Neuron (in vitro differentiated cells): ENCODE measurements around the gene SNTG2.
"Not testable (repeated sequence)": the region's sequence is repeated elsewhere in the genome, so short reads cannot be mapped to it uniquely, and the experiment has no call there.

Source experiments
- H2AFZ ChIP-seq: one replicate; pipeline ENCODE4 v1.6.1; 2013; ENCODE audit warnings: low read depth, mild to moderate bottlenecking, inconsistent platforms, low read length, moderate library complexity
- H3K27me3 ChIP-seq: one replicate; pipeline ENCODE4 v1.6.1; 2013; ENCODE audit warnings: low read length; ENCODE audit not compliant: insufficient read depth
- H3K36me3 ChIP-seq: one replicate; pipeline ENCODE4 v1.6.1; 2013; ENCODE audit warnings: low read length; ENCODE audit not compliant: insufficient read depth
- H3K4me1 ChIP-seq: one replicate; pipeline ENCODE4 v1.6.1; 2013; ENCODE audit warnings: low read length; ENCODE audit not compliant: insufficient read depth
- H3K4me3 ChIP-seq: 2 replicates; pipeline ENCODE4 v1.5.1; 2013; ENCODE audit warnings: mild to moderate bottlenecking, low read length, moderate library complexity
- H3K9me3 ChIP-seq: one replicate; pipeline ENCODE4 v1.6.1; 2013; ENCODE audit warnings: low read length

SNTG2 gene

DNA sequence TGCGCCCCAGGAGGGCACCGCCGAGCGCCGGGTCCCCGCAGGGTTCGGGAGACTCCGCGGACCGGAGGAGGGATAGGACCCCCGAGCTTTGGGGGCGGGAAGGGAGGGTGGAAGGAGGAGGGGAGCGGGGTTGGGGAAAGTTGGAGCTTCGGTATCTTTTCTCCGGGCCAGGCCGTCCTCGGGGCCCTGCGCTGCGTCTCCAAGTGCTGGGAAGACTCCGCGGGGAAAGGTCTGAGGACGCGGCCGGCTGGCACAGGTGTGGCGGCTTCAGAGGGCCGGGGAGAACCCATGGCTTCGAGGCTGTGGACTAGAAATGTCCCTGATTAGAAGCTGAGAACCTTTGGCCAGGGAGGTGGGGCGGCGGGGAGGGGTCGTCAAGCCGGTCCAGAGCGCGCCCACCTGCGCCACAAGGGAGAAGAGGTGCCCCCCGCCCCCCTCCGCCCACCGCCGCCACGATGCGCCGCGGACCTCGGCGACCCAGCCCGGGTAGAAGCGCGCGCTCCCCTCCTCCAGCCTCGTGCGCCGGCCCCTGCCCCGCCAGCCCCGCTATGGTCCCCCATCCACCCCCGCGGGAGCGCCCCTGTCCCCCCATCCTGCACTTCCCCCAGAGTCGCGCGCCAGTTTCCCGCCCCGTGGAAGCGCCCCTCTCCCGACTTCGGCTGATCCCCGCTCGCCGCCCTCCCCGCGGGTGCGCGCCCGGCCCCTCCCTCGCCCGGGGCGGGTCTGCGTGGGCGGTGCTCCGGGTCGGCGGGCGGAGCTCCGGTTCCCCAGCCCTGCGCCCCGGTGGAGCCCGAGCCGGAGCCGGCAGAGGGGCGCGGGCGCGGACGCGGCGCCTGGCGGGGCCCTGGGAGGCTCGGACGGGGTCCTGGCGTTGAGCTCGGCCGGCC lies at the start of gene SNTG2:
TSS of gene SNTG2 (plus strand) at position 770 of the 887 bp plus-strand sequence. CDS start 148 bp downstream, outside the sequence.
- Histone ChIP-seq H3K4me3 (peak within 1 kb of the TSS; percentile 22), H3K27me3 (peaks cover 62% of the 10 kb centered on the region)

DNA sequence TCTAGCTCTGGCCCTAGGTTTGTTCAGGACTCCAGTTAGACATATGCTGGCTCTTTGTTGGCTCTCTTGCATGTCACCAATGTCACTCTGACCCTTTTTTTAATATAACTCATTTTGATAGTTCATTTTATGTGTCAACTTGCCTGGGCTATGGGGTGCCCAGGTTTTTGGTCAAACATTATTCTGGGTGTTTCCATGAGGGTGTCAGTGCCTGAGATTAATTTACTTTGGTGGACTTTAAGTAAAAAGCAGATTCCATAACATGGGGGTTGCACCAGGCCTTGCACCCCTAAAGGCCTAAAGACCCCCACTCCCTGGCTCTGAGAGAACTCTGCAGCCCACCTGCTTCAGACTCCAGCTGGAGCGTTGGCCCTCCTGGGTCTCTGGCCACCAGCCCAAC lies 48.1 kb upstream of the SNTG2 start:
- Histone ChIP-seq H3K27me3 (no peaks in the 10 kb centered on the region), H3K9me3 (no peaks in the 10 kb centered on the region), H3K4me1 (no peaks in the 10 kb centered on the region), H3K36me3 (no peaks in the 10 kb centered on the region), H2AFZ (no peak overlapping the region), H3K4me3 (no peak overlapping the region)

More for the DNA sequence above, at the start of gene SNTG2:
- Histone ChIP-seq H3K9me3 (no peaks in the 10 kb centered on the region), H3K36me3 (no peaks in the 10 kb centered on the region), H3K4me1 (peaks cover 3% of the 10 kb centered on the region), H2AFZ (no peak within 1 kb of the TSS)

DNA sequence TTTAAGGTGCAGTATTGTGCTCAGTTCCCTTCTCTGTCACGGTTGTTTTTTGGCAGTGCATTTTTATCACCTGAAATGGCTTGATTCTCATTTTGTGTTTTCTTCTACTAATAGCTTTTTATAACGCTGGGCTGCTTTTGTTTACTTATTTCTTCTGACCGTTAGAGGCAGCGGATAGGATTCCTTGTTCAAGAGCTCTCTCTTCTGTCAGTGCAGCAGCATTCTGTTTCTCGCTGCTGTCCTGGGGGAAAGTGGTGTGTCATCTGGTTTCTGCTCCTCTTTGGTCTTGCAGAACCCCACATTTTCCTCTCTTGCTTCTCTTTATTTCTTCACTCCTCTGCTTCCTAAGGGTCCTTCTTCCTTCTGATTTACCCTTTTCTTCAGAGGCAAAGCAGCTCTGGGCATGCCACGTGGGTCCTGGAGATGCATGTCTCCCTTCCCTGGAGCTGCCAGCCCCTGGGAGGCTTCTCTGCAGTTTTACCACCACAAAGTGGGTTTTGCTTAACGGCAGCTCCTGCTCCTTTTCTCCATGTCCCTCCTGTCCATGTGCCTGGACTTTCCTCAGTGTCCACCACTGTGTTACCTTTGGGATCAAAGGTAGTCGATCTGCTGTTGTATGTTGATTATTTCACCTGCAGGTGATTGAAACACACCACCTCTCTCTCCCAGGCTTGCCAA lies 47.3 kb upstream of the SNTG2 start:
- Histone ChIP-seq H3K9me3 (no peaks in the 10 kb centered on the region), H2AFZ (no peak overlapping the region), H3K36me3 (no peaks in the 10 kb centered on the region), H3K4me1 (no peaks in the 10 kb centered on the region), H3K27me3 (no peaks in the 10 kb centered on the region), H3K4me3 (no peak overlapping the region)

DNA sequence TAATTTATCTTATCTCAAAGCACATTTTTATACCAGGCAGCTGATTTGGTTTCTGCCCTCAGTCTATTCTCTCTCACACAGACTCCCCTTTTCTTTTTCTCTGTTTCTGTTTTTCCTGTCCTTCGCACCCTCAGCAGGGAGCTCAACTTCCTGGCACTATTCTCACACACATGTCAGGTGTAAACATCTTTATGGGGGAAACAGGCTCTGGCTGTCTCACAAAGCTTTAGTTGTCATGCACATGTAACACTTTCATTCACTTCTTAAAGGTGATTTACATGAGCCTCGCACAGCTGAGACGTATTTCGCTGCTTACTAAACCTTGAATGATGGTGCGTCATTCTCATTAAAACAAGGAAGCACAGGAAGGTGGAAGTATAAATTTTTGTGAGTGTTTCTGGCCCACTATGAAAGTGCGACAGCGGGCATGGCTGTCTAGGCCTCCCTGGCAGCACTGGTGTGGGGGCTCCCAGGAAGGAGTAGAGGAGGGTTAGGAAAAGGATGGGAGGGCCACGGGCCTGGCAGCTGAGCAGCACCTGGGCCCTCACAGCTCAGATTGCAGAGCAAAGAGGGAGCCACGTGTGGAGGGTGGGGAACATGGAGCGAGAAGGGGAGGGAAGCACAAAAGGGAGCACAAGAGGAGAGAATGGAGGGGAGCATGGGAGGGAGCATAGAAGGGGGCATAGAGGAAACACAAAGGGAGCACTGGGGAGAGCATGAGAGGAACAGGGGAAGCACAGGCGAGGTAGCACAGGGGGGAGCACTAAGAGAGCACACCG lies 46.2 kb upstream of the SNTG2 start:
- Histone ChIP-seq H2AFZ (no peak overlapping the region), H3K36me3 (no peaks in the 10 kb centered on the region), H3K4me1 (no peaks in the 10 kb centered on the region), H3K9me3 (no peaks in the 10 kb centered on the region), H3K27me3 (no peaks in the 10 kb centered on the region), H3K4me3 (no peak overlapping the region)

DNA sequence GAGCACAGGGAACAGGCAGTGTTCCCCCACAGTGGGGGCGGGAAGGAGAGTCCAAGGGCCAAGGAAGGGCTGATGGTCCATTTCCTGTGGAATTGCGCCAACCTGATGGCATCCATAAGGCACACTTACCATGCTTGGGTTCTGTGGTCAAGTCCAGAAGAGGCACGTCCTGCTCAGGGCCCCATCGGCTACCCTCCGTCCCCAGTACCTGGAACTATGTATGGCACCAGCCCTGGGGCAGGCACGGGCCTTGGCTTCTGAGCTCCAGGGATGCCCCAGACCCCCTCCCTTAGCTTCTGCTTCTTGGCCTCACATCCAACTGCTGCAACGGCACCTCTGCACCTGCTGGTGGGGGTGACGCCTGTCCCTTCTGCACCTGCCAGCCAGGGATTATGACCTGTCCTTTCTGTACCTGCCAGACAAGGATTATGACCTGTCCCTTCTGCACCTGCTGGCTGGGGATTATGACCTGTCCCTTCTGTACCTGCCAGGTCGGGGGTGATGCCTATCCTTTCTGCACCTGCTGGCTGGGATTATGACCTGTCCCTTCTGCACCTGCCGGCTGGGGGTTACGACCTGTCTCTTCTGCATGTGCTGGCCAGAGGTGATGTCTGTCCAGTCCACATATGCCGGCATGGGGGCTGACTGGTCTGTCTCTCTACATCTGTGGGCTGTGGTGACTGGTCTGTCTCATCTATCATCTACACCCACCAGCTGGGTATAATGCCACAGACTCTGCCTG lies 45.4 kb upstream of the SNTG2 start:
- H3K27me3 ChIP-seq = no peaks in the 10 kb centered on the region
- H3K36me3 ChIP-seq = no peaks in the 10 kb centered on the region
- H3K4me1 ChIP-seq = no peaks in the 10 kb centered on the region
- H3K4me3 ChIP-seq = no peak overlapping the region
- H3K9me3 ChIP-seq = no peaks in the 10 kb centered on the region
- no peak overlapping the region for H2AFZ ChIP-seq

DNA sequence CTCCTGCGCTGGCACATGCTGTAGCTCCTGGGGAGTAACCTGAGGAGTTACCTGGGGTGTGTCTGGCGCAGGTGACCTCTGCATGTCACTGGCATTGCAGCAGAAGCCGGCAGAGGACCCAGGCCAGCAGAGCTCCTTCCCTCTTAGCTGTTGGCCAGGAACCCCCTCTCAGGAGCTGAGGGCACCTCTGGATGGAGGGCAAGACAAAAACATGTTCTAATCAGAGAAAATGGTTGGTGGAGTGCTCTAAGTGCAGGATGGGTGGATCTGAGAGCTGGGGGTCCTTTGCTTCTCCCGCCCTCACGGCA lies 44.9 kb upstream of the SNTG2 start:
- Histone ChIP-seq H3K9me3 (no peaks in the 10 kb centered on the region), H3K36me3 (no peaks in the 10 kb centered on the region), H2AFZ (no peak overlapping the region), H3K27me3 (no peaks in the 10 kb centered on the region), H3K4me1 (no peaks in the 10 kb centered on the region), H3K4me3 (no peak overlapping the region)

DNA sequence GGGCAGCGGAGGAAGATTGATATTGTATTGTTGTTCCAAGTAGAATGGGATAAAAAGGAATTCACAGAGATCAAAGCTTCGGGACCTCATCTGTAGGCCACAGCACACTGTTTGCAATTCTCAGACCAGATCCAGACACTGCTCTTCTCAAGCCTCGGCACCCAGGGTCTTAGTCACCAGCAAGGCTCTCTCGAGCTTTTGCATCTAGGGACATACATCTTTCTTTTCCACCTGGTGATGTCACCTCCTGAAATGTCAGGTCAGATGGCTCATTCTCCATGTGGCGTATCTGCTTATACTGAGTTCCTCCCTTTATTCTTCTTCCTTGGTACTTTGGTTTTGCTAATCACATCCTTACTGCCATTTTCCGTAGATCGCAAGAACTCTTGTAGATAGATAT lies 42.9 kb upstream of the SNTG2 start:
- Histone ChIP-seq H3K27me3 (no peaks in the 10 kb centered on the region), H3K4me1 (no peaks in the 10 kb centered on the region), H3K9me3 (no peaks in the 10 kb centered on the region), H3K4me3 (no peak overlapping the region), H2AFZ (no peak overlapping the region), H3K36me3 (no peaks in the 10 kb centered on the region)

DNA sequence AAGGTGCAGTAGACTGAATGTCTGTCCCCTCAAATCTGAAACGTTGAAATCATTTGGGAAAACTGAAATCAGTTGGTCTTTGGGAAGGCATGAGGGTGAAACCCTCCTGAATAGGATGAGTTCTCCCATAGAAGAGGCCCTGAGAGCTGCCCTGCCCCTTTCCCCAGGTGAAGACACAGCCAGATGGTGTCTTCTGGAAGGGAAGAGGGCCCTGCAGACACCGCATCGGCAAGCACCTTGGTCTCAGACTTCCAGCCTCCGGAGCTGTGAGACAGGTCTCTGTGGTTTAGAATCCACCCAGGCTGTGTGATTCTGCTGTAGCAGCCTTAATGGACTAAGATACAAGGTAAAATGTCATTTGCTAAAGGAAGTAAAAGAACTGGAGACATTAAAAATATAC lies 42.1 kb upstream of the SNTG2 start:
- Histone ChIP-seq H3K4me1 (no peaks in the 10 kb centered on the region), H3K4me3 (no peak overlapping the region)

DNA sequence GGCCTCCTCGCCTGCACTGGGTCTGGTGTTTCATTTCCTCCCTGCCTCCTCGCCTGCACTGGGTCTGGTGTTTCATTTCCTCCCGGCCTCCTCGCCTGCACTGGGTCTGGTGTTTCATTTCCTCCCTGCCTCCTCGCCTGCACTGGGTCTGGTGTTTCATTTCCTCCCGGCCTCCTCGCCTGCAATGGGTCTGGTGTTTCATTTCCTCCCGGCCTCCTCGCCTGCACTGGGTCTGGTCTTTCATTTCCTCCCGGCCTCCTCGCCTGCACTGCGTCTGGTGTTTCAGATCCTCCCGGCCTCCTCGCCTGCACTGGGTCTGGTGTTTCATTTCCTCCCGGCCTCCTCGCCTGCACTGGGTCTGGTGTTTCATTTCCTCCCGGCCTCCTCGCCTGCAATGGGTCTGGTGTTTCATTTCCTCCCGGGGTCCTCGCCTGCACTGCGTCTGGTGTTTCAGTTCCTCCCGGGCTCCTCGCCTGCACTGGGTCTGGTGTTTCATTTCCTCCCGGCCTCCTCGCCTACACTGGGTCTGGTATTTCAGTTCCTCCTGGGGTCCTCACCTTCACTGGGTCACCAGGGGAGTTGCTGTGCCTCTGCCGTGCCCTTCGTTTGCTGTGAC lies 40.8 kb upstream of the SNTG2 start:
- H3K9me3 ChIP-seq, H3K36me3 ChIP-seq, H3K27me3 ChIP-seq, H3K4me1 ChIP-seq, H2AFZ ChIP-seq, H3K4me3 ChIP-seq: not testable (repeated sequence)

More for the DNA sequence above, 42.1 kb upstream of the SNTG2 start:
- Histone ChIP-seq H3K27me3 (no peaks in the 10 kb centered on the region), H3K9me3 (no peaks in the 10 kb centered on the region), H3K36me3 (no peaks in the 10 kb centered on the region), H2AFZ (no peak overlapping the region)

DNA sequence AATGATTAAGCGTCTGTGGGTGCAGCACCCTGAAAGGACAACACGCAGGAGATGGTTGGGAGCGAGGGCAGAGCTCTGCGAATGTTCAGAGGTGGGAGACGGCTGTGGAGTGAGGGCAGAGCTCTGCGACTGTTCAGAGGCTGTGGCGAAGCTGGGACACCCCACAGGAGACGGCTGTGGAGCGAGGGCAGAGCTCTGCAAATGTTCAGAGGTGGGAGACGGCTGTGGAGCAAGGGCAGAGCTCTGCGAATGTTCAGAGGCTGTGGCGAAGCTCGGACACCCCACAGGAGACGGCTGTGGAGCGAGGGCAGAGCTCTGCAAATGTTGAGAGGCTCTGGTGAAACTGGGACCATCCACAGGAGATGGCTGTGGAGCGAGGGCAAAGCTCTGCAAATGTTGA lies 40.0 kb upstream of the SNTG2 start:
- Histone ChIP-seq H3K4me1 (no peaks in the 10 kb centered on the region), H3K36me3 (no peaks in the 10 kb centered on the region), H3K9me3 (no peaks in the 10 kb centered on the region), H3K27me3 (no peaks in the 10 kb centered on the region), H2AFZ (no peak overlapping the region), H3K4me3 (no peak overlapping the region)

DNA sequence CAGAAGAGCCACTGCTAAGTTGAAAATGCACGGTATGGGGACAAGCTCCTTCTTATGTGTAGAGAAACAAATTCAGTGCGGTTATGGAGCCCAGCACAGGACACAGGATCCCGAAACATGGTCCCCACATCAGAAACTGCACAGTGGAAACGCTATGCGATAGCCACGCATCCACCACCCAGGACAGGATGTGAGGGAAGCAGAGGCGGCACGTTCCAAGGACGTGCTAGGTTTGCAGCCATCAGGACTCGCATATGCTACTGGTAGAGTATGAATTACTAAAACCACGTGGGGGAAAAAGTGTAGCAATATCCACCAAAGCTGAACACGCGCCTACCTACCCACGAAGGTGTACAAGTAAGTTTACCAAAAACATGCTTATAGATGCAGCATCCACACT lies 34.7 kb upstream of the SNTG2 start:
- H2AFZ ChIP-seq = no peak overlapping the region
- H3K36me3 ChIP-seq = no peaks in the 10 kb centered on the region
- H3K9me3 ChIP-seq = no peaks in the 10 kb centered on the region
- H3K4me3 ChIP-seq = no peak overlapping the region
- no peaks in the 10 kb centered on the region for H3K27me3 ChIP-seq
- no peaks in the 10 kb centered on the region for H3K4me1 ChIP-seq

DNA sequence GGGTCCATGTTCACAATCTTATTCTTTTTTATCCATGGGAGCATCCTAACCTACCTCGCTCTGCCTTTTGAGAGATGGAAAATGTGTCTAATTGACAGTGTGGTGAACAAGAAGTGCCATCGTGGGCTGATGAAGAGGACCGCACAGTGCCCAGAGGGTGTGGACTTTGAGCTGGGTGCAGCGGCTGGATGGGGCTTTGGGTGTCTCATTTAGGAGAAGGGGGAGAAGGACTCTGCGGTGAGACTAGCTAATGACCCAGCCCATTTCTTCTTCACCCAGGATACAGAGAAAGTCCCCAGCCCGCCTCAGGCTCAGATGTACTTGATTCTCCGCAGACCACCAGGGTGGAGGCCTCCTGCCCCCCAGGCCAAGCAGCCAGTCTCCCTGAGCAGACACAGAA lies 33.7 kb upstream of the SNTG2 start:
- H3K9me3 ChIP-seq = no peaks in the 10 kb centered on the region
- no peak overlapping the region for H3K4me3 ChIP-seq
- H3K27me3 ChIP-seq = no peaks in the 10 kb centered on the region
- H2AFZ ChIP-seq = no peak overlapping the region
- no peaks in the 10 kb centered on the region for H3K36me3 ChIP-seq
- no peaks in the 10 kb centered on the region for H3K4me1 ChIP-seq
